Adipocyte (in vitro differentiated cells): ENCODE data around the gene CACNA1H.
A peak's percentile ranks its signal among the peaks of the same experiment; 100 is the strongest.

Experiments used
- DNase-seq: peaks from one replicate; pipeline ENCODE4 v3.0.0-alpha.2; 2015; ENCODE audit warnings: low read depth
- H3K27me3 ChIP-seq: replicated peaks from 2 replicates; pipeline ENCODE4 v1.7.0; 2013; ENCODE audit warnings: mild to moderate bottlenecking, low read length, moderate library complexity; ENCODE audit not compliant: control insufficient read depth, insufficient read depth
- H3K36me3 ChIP-seq: 2 replicates; pipeline ENCODE4 v1.7.0; 2013; ENCODE audit warnings: low read length, mild to moderate bottlenecking, moderate library complexity; ENCODE audit not compliant: control insufficient read depth, insufficient read depth, severe bottlenecking
- H3K4me1 ChIP-seq: 2 replicates; pipeline ENCODE4 v1.7.0; 2013; ENCODE audit warnings: mild to moderate bottlenecking, low read length, moderate library complexity; ENCODE audit not compliant: control insufficient read depth, insufficient read depth
- H3K4me3 ChIP-seq: 2 replicates; pipeline ENCODE4 v1.7.0; 2013; ENCODE audit warnings: mild to moderate bottlenecking, low read length, moderate library complexity
- H3K9ac ChIP-seq: 2 replicates; pipeline ENCODE4 v1.7.0; 2013; ENCODE audit warnings: mild to moderate bottlenecking, low read length, moderate library complexity
- H3K9me3 ChIP-seq: 2 replicates; pipeline ENCODE4 v1.7.0; 2013; ENCODE audit warnings: mild to moderate bottlenecking, low read length, moderate library complexity; ENCODE audit not compliant: control insufficient read depth

Gene CACNA1H

DNA sequence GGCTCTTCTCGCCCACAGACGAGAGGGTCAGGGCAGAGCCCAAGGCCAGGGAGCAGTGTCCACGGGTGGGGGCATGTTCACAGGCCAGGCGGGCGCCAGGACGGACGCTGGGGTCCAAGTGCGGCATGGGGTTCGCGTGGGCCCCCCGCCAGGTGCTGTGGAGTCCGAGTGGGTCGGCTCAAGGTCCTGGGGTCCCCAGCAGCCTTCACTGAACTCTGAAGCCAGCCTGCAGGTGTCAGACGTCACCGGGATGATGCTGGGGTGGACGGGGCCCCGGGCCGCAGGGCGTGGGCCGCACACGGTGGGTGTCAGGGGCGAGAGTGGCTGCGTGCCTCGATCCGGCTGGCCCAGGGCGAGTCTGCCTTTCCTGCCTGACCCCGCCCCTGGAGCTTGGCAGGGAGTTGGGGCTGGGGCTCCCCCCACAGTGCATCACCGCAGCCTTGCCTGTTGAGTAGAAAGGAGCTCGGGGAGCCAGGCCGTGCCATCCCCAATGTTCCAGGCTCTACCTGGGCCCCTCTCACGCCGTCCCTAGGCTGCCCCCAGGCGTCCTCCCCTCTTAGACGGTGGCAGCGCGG, 19.0 kb downstream of the CACNA1H start:
- Histone ChIP-seq H3K9ac (no peak overlapping the region), H3K36me3 (no peaks in the 10 kb centered on the region), H3K4me1 (no peaks in the 10 kb centered on the region), H3K9me3 (no peaks in the 10 kb centered on the region), H3K4me3 (no peak overlapping the region), H3K27me3 (peaks cover 9% of the 10 kb centered on the region)
- no peak for DNase-seq

DNA sequence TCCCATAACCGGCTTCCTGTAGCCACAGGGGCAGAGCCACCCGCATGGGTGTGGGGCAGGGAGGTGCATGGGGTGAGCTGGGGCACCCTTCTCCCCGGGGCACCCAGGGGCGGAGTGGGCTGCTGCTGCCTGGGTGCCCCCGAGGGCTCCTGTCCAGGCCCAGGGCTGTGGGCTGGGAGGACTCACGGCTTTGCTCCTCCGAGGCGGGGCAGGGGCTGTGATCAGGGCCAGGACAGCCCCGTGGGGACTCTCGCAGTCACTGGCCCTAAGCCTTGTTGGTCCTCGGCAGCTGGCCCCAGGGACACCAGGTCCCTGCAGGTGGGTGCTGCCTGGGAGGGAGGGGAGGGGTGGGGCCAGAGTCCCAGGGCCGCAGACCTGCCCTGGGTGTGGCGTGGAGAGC, 19.7 kb downstream of the CACNA1H start:
- Histone ChIP-seq H3K4me1 (no peaks in the 10 kb centered on the region), H3K27me3 (peaks cover 9% of the 10 kb centered on the region), H3K9me3 (no peaks in the 10 kb centered on the region), H3K9ac (no peak overlapping the region), H3K36me3 (no peaks in the 10 kb centered on the region), H3K4me3 (no peak overlapping the region)
- DNase-seq: no peak

DNA sequence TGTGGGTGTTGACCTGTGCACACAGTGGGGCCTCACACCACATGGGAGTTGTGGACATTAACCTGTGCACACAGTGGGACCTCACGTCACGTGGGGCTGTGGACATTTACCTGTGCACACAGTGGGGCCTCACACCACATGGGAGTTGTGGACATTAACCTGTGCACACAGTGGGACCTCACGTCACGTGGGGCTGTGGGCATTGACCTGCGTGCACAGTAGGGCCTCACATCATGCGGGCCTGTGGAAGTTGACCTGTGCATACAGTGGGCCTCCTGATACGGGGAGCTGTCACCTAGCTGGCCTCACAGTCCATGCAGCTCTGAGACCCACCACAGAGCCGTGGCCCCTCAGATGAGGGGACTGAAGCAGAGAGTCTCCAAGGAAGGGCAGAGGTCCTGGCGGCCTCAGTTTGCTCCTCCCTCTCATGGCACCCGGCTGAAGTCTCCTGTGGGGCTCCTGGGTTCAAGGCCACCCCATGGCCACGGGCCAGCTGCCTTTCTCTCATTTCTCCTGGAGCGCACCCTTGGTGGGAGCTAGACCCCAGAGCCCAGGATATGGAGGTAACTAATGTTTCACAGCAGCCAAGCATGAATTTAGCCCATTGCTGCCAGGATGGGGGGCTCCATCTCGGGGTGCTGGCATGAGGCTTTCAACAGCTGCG, 21.0 kb downstream of the CACNA1H start:
- Histone ChIP-seq H3K9me3 (no peaks in the 10 kb centered on the region), H3K4me1 (no peaks in the 10 kb centered on the region), H3K9ac (no peak overlapping the region), H3K36me3 (no peaks in the 10 kb centered on the region), H3K27me3 (peaks cover 9% of the 10 kb centered on the region), H3K4me3 (no peak overlapping the region)
- no peak for DNase-seq

DNA sequence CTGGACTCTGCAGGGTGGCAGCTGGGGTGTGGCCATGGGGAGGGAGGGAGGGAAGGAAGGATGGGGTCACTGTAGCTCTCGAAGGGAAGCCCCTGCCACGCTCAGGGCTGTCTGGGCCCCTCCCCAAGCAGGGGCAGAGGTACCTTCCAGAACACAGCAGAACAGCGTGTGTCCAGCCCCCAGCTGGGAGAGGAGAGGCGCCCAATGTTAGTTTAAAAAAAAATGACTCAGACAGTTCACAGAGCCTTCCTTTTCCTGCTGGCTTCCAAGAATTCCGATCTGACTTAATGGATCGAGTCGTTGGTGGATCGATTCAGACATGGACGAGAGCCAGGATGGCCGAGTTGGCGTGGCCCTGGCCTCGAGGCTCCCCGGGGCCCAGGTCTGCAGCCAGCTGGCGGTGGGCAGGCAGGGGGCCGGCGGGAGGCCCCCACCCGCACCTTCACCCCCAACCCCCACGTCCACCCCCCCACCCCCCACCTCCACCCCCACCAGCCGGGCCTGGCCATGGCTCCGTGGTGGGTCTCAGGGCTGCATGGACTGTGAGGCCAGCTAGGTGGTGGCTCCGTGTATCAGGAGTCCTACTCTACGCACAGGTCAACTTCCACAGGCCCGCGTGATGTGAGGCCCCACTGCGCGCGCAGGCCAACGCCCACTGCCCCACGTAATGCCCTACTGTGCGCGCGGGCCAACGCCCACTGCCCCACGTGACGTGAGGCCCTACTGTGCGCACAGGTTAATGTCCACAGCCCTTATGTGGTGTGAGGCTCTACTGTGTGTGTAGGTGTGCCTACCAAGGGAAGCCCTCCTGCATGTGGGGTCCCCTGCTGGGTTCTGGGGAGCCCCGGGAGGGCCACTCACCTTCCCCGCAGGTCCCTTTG, 21.8 kb downstream of the CACNA1H start:
- Histone ChIP-seq H3K36me3 (no peaks in the 10 kb centered on the region), H3K9ac (no peak overlapping the region), H3K4me3 (no peak overlapping the region), H3K9me3 (no peaks in the 10 kb centered on the region), H3K4me1 (no peaks in the 10 kb centered on the region), H3K27me3 (peaks cover 9% of the 10 kb centered on the region)
- peak; percentile 27 for DNase-seq

DNA sequence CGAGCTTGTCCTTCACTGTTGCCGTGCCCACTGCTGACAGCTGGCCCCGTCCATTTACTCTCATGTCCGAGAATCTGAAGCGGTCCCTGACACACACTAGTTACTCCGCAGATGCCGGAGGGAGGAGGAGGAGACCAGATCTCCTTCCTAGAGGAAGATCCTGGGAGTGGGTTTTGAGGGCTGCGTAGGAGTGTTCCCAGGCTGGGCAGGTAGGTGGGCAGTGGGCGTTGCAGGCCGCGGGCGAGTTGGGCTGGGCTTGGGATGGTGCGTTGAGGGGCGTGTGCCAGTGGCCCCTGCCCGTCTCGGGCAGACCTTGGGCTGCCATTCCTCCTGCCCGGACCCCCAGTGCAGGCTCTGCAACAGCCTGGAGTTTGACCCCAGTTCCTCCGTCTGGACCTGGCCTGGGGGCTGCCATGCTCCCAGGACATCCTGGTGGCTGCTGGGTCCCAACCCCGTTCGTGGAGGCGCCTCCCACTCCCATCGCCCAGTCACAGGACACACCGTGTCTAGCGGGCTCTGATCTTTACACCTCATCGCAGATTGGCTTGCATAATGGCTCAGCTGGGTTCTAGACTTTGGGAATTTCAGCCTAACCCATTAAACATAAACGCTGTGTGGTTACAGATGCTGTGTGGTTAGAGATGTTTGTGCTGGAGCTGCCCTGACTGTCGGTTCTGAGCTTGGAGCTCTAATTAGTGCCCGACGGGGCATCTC, 22.8 kb downstream of the CACNA1H start:
- H3K36me3 ChIP-seq: no peaks in the 10 kb centered on the region
- H3K27me3 ChIP-seq: peaks cover 6% of the 10 kb centered on the region
- no peak for DNase-seq
- no peaks in the 10 kb centered on the region for H3K4me1 ChIP-seq
- no peak overlapping the region for H3K9ac ChIP-seq
- H3K9me3 ChIP-seq: no peaks in the 10 kb centered on the region
- no peak overlapping the region for H3K4me3 ChIP-seq

DNA sequence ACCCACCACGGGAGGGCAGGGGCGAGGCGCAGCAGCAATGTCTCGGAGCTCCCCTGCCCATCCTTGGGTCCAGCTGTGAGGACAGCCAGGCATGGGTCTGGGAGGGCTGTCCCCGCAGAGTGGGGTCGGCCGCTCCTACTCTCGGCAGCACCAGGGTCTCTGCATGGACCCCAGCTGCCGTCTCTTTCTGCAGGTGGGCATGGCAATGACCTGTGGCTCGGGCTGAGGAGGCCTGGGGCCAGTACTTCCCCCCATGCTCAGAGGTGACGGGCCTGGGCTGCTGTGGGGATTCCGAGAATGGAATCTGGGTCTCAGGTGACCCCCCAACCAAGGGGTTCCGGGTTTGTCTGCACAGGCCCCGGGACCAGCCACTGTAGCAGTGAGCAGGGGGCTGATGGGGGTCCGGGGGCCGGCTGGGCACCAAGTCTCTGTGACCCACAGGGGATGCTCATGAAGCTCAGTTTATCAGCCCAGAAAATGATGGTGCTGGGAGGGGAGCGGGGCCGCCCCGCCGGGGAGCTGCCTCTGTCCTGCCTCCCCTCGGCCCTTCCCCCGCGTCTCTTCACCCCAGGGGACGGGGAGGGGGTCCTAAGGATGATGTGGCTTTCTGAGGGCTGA, 23.5 kb downstream of the CACNA1H start:
- no peak overlapping the region for H3K9ac ChIP-seq
- no peak overlapping the region for H3K4me3 ChIP-seq
- H3K27me3 ChIP-seq: peaks cover 6% of the 10 kb centered on the region
- DNase-seq: no peak
- H3K9me3 ChIP-seq: no peaks in the 10 kb centered on the region
- no peaks in the 10 kb centered on the region for H3K36me3 ChIP-seq
- H3K4me1 ChIP-seq: peaks cover 1% of the 10 kb centered on the region

DNA sequence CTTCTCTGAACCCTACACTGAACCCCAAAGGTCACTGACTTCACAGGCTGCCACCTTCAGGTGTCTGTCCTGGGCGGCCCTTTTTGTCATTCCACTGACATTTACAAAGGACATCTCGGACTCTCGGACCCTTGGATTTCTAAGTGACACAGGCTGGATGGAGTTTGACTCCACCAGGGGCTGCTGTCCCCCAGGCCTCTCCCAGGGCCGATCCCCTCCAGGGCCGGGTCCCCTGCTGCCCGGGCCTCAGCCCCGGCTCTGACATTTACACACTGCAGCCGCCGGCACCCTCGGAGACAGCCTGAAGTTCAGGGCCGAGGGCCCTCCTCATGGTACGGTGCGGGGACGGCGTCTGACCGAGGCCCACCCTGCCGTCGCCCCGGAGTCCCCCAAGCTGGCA, 24.1 kb downstream of the CACNA1H start:
- peaks cover 3% of the 10 kb centered on the region for H3K27me3 ChIP-seq
- H3K4me1 ChIP-seq: peaks cover 8% of the 10 kb centered on the region
- no peak overlapping the region for H3K9ac ChIP-seq
- H3K36me3 ChIP-seq: no peaks in the 10 kb centered on the region
- no peak overlapping the region for H3K4me3 ChIP-seq
- DNase-seq: no peak
- no peaks in the 10 kb centered on the region for H3K9me3 ChIP-seq

DNA sequence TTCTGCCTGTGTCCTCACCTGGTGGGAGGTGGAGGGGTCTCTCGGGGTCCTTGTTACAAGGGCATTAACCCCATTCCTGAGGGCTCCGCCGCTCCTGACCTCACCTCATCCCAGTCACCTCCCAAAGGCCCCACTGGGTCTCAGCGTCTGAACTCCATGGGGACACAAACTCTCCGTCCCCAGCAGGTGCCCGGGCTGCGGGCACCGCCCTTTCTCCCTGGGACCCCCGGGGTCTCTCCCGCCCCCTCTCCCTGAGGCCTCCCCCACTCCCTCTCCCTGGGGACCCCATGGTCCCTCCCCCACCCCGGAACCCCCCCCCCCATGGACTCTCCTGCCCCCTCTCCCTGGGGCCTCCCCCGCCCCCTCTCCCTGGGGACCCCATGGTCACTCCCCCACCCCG, 24.8 kb downstream of the CACNA1H start:
- Histone ChIP-seq H3K27me3 (no peaks in the 10 kb centered on the region), H3K4me1 (peaks cover 15% of the 10 kb centered on the region)

DNA sequence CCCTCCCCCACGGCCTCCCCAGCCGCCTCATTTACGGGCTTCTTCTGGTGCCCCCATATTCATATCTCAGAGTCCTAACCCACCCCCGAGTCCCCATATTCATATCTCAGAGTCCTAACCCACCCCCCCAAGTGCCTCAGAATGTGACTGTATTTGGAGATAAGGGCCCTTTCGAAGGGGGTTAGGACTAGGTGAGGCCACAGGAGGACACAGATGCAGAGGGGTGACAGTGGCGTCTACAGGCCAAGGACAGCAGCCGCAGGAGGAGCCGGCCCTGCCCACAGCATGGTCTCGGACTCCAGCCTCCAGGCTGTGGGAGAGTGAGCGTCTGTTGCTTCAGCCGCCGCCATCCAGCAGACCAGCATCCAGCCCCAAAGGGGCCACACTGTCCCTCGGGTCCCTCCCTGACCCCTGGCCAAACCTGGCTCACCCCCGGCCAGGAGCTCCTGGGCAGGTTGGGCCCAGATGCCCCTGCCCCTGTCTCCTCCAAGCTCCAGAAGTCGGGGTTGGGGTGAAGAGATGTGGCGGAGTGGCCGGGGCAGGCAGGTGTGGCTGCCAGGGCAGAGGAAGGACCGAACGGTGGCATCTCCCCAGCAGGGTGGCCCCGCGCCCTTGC, 25.5 kb downstream of the CACNA1H start:
- no peaks in the 10 kb centered on the region for H3K9me3 ChIP-seq
- H3K9ac ChIP-seq: no peak overlapping the region
- no peak overlapping the region for H3K4me3 ChIP-seq
- no peak for DNase-seq
- peaks cover 20% of the 10 kb centered on the region for H3K4me1 ChIP-seq
- no peaks in the 10 kb centered on the region for H3K36me3 ChIP-seq
- H3K27me3 ChIP-seq: no peaks in the 10 kb centered on the region

More for the DNA sequence above, 24.8 kb downstream of the CACNA1H start:
- no peaks in the 10 kb centered on the region for H3K9me3 ChIP-seq
- no peak for DNase-seq
- no peaks in the 10 kb centered on the region for H3K36me3 ChIP-seq
- H3K9ac ChIP-seq: no peak overlapping the region
- H3K4me3 ChIP-seq: no peak overlapping the region

DNA sequence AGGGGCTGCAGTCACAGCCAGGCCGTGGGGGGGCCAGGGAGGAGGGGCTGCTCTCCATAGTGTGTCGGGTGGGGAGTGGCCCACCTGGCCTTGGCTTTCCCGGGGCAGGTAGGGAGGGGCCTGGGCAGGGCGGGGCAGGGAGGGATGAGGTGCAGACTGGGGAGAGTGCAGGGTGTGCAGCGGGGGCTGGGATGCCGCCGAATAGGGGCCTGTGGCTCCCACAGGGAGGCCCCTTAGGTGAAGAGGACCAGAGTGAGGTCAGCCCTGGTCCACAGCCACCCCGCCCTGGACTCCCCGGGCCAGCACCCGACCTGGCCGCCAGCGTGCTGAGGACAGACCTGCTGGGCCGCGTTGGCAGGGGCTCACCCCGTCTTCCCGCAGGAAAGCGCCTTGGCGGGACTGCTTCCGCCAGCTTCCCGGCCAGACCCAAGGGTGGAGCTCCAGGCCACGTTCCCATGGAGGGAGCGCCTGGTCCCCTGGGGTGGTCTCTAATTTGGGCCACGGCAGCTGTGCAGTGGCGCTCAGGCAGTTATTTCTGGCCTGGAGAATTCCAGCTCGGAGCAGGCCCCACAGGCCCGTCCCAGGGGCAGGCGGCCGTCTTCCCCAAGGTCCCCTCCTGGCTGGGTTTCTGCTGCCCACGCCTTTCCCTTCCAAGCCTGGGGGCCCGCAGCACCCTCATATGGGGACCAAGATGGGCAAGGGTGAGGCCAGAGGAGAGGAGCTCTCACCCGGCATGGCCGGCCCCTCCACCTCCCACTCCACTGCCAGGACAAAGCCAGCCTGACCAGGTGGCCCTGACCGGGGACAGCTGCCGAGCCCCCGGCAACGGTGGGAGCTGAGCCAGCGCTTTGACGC, 27.9 kb downstream of the CACNA1H start:
- H3K36me3 ChIP-seq: no peaks in the 10 kb centered on the region
- H3K4me3 ChIP-seq: no peak overlapping the region
- no peaks in the 10 kb centered on the region for H3K9me3 ChIP-seq
- no peak overlapping the region for H3K9ac ChIP-seq
- no peaks in the 10 kb centered on the region for H3K27me3 ChIP-seq
- DNase-seq: no peak
- peaks cover 23% of the 10 kb centered on the region for H3K4me1 ChIP-seq
